Loucy (cell line): Measurements from ENCODE around the gene CD84.

Experiments
- H2AFZ ChIP-seq: fragments of 200-600 bp; sonication (generic); 2 replicates; pipeline ENCODE4 v1.6.0; 2016; ENCODE audit warnings: antibody characterized with exemption, mild to moderate bottlenecking, low read length, moderate library complexity
- H3F3A ChIP-seq: fragments of 200-600 bp; 2 replicates; pipeline ENCODE4 v1.6.0; 2016; ENCODE audit warnings: antibody characterized with exemption, low read depth, mild to moderate bottlenecking
- H3K27me3 ChIP-seq: fragments of 200-600 bp; sonication (generic); 2 replicates; pipeline ENCODE4 v1.6.1; 2014; ENCODE audit warnings: low read length, mild to moderate bottlenecking; ENCODE audit not compliant: insufficient read depth, poor library complexity, severe bottlenecking
- H3K36me3 ChIP-seq: fragments of 200-600 bp; sonication (generic); 2 replicates; pipeline ENCODE4 v1.6.1; 2016; ENCODE audit warnings: low read length; ENCODE audit not compliant: insufficient read depth
- H3K4me1 ChIP-seq: fragments of 200-600 bp; sonication (generic); 2 replicates; pipeline ENCODE4 v1.5.1; 2014; ENCODE audit warnings: low read length, mild to moderate bottlenecking; ENCODE audit not compliant: insufficient read depth, poor library complexity, severe bottlenecking
- H3K4me2 ChIP-seq: fragments of 200-600 bp; sonication (generic); 2 replicates; pipeline ENCODE4 v1.6.0; 2014; ENCODE audit warnings: antibody characterized with exemption, low read length, low read depth, mild to moderate bottlenecking; ENCODE audit not compliant: poor library complexity, severe bottlenecking
- H3K4me3 ChIP-seq: fragments of 200-600 bp; sonication (generic); 2 replicates; pipeline ENCODE4 v1.5.1; 2014; ENCODE audit warnings: low read length, mild to moderate bottlenecking, mixed read lengths; ENCODE audit not compliant: poor library complexity, severe bottlenecking
- H3K79me2 ChIP-seq: fragments of 200-600 bp; sonication (generic); 2 replicates; pipeline ENCODE4 v1.6.1; 2014; ENCODE audit warnings: low read length; ENCODE audit not compliant: insufficient read depth
- H3K9ac ChIP-seq: fragments of 200-600 bp; sonication (generic); 2 replicates; pipeline ENCODE4 v1.6.0; 2014; ENCODE audit warnings: mild to moderate bottlenecking, low read depth, low read length, moderate library complexity; ENCODE audit not compliant: poor library complexity, severe bottlenecking
- H3K9me2 ChIP-seq: fragments of 200-600 bp; sonication (generic); replicated peaks from 2 replicates; pipeline ENCODE4 v1.6.1; 2016; ENCODE audit warnings: low read depth, low read length, mixed read lengths
- H3K9me3 ChIP-seq: fragments of 200-600 bp; sonication (generic); 2 replicates; pipeline ENCODE4 v1.6.1; 2014; ENCODE audit warnings: mild to moderate bottlenecking, antibody characterized with exemption, low read length, low read depth; ENCODE audit not compliant: insufficient read depth
- H4K20me1 ChIP-seq: fragments of 200-600 bp; sonication (generic); 2 replicates; pipeline ENCODE4 v1.6.0; 2014; ENCODE audit warnings: antibody characterized with exemption, low read length, mild to moderate bottlenecking; ENCODE audit not compliant: insufficient read depth, poor library complexity, severe bottlenecking
- EZH2phosphoT487 ChIP-seq: fragments of 200-600 bp; IDR thresholded peaks from 2 replicates; pipeline ENCODE4 v1.6.1; 2018; ENCODE audit warnings: antibody characterized with exemption, mild to moderate bottlenecking, moderate library complexity, borderline replicate concordance
- TF ChIP-seq, protein P1 (sequence below): fragments of 200-600 bp; sonication (generic); conservative IDR thresholded peaks from 2 replicates; pipeline ENCODE4 v1.5.1; 2014; ENCODE audit warnings: mild to moderate bottlenecking, antibody characterized with exemption, low read length

CD84 gene

DNA sequence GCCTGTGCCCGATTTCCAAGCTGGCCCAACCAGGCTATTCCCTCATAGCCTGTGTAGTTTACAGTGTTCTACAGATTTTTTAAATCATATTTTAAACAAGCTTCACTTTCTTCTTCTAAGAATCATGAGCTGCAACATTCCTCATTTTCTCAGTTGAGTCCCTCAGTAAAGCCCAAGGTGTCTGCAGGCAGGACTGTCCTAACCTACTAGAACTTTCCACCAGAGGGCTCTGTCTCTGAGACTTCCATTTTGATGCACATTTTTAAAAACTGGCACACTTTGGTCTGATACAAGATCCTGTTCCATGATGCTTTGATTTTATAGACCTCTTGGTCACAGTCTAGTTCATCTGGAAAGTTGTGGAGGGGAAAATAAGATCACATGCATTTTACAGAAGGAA is 34.6 kb downstream of the CD84 start:
- Histone ChIP-seq H3K9me2 (no peaks in the 10 kb centered on the region), H4K20me1 (no peaks in the 10 kb centered on the region), H3K4me2 (no peak overlapping the region), H3F3A (peaks cover 14% of the 10 kb centered on the region), H3K9me3 (no peaks in the 10 kb centered on the region), H3K4me3 (no peak overlapping the region), H3K9ac (no peak overlapping the region), H3K4me1 (peaks cover 37% of the 10 kb centered on the region), H3K79me2 (no peaks in the 10 kb centered on the region), H3K27me3 (no peaks in the 10 kb centered on the region), H3K36me3 (no peaks in the 10 kb centered on the region; the same call in 1 of the 2 replicates), H2AFZ (peak overlapping the region; percentile 24; the same call in 1 of the 2 replicates)
- TF ChIP-seq, protein P1, sequence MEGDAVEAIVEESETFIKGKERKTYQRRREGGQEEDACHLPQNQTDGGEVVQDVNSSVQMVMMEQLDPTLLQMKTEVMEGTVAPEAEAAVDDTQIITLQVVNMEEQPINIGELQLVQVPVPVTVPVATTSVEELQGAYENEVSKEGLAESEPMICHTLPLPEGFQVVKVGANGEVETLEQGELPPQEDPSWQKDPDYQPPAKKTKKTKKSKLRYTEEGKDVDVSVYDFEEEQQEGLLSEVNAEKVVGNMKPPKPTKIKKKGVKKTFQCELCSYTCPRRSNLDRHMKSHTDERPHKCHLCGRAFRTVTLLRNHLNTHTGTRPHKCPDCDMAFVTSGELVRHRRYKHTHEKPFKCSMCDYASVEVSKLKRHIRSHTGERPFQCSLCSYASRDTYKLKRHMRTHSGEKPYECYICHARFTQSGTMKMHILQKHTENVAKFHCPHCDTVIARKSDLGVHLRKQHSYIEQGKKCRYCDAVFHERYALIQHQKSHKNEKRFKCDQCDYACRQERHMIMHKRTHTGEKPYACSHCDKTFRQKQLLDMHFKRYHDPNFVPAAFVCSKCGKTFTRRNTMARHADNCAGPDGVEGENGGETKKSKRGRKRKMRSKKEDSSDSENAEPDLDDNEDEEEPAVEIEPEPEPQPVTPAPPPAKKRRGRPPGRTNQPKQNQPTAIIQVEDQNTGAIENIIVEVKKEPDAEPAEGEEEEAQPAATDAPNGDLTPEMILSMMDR = peak; percentile 81
- TF ChIP-seq EZH2phosphoT487 = no peak

DNA sequence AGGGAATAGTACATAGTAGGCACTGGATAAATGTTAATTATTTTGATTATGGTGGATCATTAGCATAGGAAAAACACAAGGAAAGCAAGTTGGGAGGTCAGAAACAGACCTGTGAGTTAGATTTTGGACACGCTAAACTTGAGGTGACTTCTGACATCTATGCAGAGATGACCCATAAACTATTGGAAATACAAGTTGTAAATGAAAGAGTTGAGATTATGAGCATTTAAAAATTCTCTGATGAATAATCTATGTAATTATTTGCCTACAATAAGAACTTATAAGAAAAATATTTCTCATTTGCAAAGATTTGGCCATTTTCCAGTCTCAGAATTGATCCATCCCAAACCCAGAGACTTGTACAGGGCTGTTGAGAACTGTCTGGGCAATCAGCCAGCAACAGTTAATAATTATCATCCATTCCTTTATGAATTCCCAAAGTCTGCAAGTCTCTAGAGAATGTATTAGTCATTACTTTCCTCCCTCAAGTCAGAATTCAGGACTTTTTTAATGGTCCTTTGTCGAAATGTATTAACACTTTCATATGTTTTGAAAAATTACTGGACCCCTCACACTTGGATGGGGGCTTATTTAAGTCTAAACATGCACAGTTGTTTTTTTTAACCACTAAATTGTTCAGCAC is 36.9 kb downstream of the CD84 start:
- peaks cover 26% of the 10 kb centered on the region for H3F3A ChIP-seq
- H3K9me2 ChIP-seq = no peaks in the 10 kb centered on the region
- no peak overlapping the region for H3K9ac ChIP-seq
- H2AFZ ChIP-seq = no peak overlapping the region
- no peaks in the 10 kb centered on the region; the same call in 1 of the 2 replicates for H3K36me3 ChIP-seq
- H3K4me1 ChIP-seq = peaks cover 56% of the 10 kb centered on the region
- no peak overlapping the region for H3K4me2 ChIP-seq
- H3K79me2 ChIP-seq = no peaks in the 10 kb centered on the region
- no peaks in the 10 kb centered on the region for H3K27me3 ChIP-seq
- no peaks in the 10 kb centered on the region for H3K9me3 ChIP-seq
- TF ChIP-seq, protein P1 = no peak
- TF ChIP-seq EZH2phosphoT487 = no peak
- H3K4me3 ChIP-seq = no peak overlapping the region
- no peaks in the 10 kb centered on the region for H4K20me1 ChIP-seq

DNA sequence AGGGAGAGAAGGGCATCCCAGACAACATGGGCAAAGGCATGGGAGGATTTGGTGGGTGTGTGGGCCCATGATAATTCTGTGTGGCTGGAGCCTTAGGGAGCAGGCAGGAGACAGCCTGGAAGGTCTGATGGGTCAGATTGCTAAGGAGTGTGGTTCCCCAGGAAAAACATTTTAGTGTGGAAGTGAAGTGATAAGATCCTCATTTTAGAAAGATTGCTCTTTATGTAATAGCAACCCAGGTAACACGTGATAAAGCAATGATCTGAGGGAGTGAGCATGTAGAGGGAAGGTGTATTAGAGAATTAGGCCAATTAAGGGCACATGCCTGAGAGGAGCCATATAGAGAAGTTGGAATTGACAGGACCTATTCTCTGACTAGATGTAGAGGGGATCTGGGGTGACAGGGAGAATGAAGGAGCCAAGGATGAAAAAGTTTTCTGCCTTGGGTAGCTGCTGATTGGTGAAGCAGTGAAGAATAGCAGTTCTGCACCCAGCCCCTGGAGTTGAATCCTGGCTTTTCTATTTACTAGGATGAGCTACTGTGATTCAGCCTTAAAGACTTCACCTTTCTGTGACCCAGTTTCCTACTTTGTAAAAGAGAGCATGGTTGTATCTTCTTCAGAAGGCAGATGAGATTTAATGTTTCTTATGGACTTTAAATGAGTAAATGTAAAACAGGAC is 37.5 kb downstream of the CD84 start:
- peak overlapping the region; percentile 68 for H3K9ac ChIP-seq
- H3K4me2 ChIP-seq = peak overlapping the region; percentile 73
- TF ChIP-seq, protein P1 = no peak
- TF ChIP-seq EZH2phosphoT487 = no peak
- no peaks in the 10 kb centered on the region for H3K9me3 ChIP-seq
- no peak overlapping the region for H2AFZ ChIP-seq
- no peaks in the 10 kb centered on the region for H4K20me1 ChIP-seq
- no peaks in the 10 kb centered on the region; the same call in 1 of the 2 replicates for H3K36me3 ChIP-seq
- peaks cover 56% of the 10 kb centered on the region for H3K4me1 ChIP-seq
- no peaks in the 10 kb centered on the region for H3K27me3 ChIP-seq
- no peaks in the 10 kb centered on the region for H3K79me2 ChIP-seq
- no peaks in the 10 kb centered on the region for H3K9me2 ChIP-seq
- H3K4me3 ChIP-seq = no peak overlapping the region
- peaks cover 26% of the 10 kb centered on the region for H3F3A ChIP-seq
